Endothelial cell (in vitro differentiated cells): ENCODE measurements around the gene TPSAB1. TPM values are rescaled to one million over a fixed set of nuclear protein-coding genes. Genes with fewer than 3 reads are reported as not detected.
"Not testable (repeated sequence)": the region's sequence is repeated elsewhere in the genome, so short reads cannot be mapped to it uniquely, and the experiment has no call there.

Experiments used
- DNase-seq: peaks from one replicate; pipeline ENCODE4 v3.0.0; 2021; ENCODE audit warnings: low spot score
- H3K27ac Mint-ChIP-seq: one replicate; pipeline ENCODE4 v1.8.0; 2021; ENCODE audit warnings: mixed read lengths, inconsistent platforms; ENCODE audit not compliant: unreplicated experiment
- H3K27me3 Mint-ChIP-seq: one replicate; pipeline ENCODE4 v1.8.0; 2021; ENCODE audit warnings: mild to moderate bottlenecking, moderate library complexity, mixed read lengths, inconsistent platforms; ENCODE audit not compliant: unreplicated experiment
- H3K36me3 Mint-ChIP-seq: one replicate; pipeline ENCODE4 v1.8.0; 2021; ENCODE audit warnings: mild to moderate bottlenecking, low read depth, mixed read lengths, inconsistent platforms; ENCODE audit not compliant: unreplicated experiment
- H3K4me1 Mint-ChIP-seq: one replicate; pipeline ENCODE4 v1.8.0; 2021; ENCODE audit warnings: mild to moderate bottlenecking, mixed read lengths, inconsistent platforms; ENCODE audit not compliant: unreplicated experiment
- H3K4me3 Mint-ChIP-seq: one replicate; pipeline ENCODE4 v1.8.0; 2021; ENCODE audit warnings: mild to moderate bottlenecking, mixed read lengths, inconsistent platforms; ENCODE audit not compliant: unreplicated experiment
- H3K9me3 Mint-ChIP-seq: one replicate; pipeline ENCODE4 v1.8.0; 2021; ENCODE audit warnings: mixed read lengths, inconsistent platforms; ENCODE audit not compliant: unreplicated experiment
- CTCF ChIP-seq: fragments of 200-600 bp; sonication (generic); IDR thresholded peaks from one replicate; pipeline ENCODE4 v1.5.0; 2021; ENCODE audit warnings: antibody characterized with exemption; ENCODE audit not compliant: unreplicated experiment
- total RNA-seq: library from RNA; stranded (reverse); fragmentation: NEBNext Ultra II Directional; extraction: Animal tissue kit (Norgen Biotek cat#: 25700); gene quantifications from one replicate; pipeline ENCODE4 v1.2.1, GENCODE V29; 2021; ENCODE audit not compliant: unreplicated experiment

Gene TPSAB1
- total RNA-seq, 1 donor from 2014 or later, result not detected

DNA sequence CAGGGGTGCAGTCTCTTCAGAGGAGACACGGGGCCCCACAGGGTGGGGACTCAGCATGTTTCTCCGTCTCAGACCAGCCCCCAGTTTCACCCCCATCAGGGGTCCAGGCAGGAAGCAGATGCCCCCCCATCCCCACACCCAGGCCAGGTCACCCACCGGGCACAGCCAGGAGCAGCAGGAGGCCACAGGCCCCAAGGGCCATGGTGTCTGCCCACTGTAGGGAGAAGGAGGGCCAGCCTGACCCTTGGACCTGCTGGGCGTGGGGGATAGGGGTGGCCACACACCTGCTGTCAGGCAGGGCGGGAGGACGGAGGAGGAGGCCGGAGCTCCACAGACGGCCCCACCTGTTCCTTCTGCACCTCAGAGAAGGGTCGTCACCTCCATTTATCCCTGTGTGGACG lies 15.5 kb upstream of the TPSAB1 start, which contains the start of gene TPSG1:
TPSG1 (minus strand) TSS at position 218 of the 401 bp plus-strand sequence; CDS start at position 202, 16 bp downstream.
- no peak for TF ChIP-seq CTCF
- Mint-ChIP-seq H3K4me1 (no peaks in the 10 kb centered on the region), H3K27ac (no peak within 1 kb of the TSS), H3K9me3 (no peaks in the 10 kb centered on the region), H3K36me3 (no peaks in the 10 kb centered on the region), H3K27me3 (peaks cover 7% of the 10 kb centered on the region), H3K4me3 (no peak within 1 kb of the TSS)
- no peak for DNase-seq

DNA sequence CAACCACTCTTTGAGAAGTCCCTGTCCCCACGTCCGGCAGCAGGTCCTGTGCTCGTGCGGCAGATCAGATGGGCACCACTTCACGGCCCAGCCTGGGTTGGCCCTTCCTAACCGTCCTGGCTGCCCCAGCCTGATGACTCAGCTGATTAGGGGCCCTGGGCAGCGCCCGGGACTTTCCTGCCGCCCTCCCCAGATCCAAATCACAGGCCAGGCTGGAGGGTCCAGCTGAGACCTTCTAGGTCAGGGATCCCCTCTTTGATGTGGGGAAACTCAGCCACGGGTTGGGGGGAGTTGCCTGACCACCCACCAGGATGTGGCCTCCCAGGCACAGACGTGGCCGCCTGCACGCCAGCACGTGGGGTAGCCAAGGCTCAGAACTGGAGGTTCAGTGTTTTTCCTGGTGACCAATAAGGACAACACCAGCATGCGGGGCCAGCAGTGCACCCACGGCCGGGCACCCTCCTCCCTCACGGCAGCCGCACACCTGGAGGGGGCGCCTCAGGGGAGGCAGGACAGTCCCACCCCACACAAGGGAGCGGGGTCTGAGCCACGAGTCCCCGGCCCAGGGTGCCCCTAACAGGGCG lies 14.7 kb upstream of the TPSAB1 start:
- H3K36me3 Mint-ChIP-seq, DNase-seq, H3K27ac Mint-ChIP-seq, H3K4me3 Mint-ChIP-seq, H3K27me3 Mint-ChIP-seq, H3K4me1 Mint-ChIP-seq, H3K9me3 Mint-ChIP-seq: not testable (repeated sequence)

GRCh38 chr16:1226692-1227091 lies 13.8 kb upstream of the TPSAB1 start:
- H3K9me3 Mint-ChIP-seq, H3K27ac Mint-ChIP-seq, H3K4me1 Mint-ChIP-seq: not testable (repeated sequence)

GRCh38 chr16:1228227-1228626 lies 12.3 kb upstream of the TPSAB1 start:
- H3K9me3 Mint-ChIP-seq, H3K36me3 Mint-ChIP-seq, DNase-seq, H3K27ac Mint-ChIP-seq, H3K27me3 Mint-ChIP-seq, H3K4me3 Mint-ChIP-seq, H3K4me1 Mint-ChIP-seq: not testable (repeated sequence)

More at GRCh38 chr16:1226692-1227091, 13.8 kb upstream of the TPSAB1 start:
- H3K27me3 Mint-ChIP-seq, DNase-seq, H3K4me3 Mint-ChIP-seq, H3K36me3 Mint-ChIP-seq: not testable (repeated sequence)

DNA sequence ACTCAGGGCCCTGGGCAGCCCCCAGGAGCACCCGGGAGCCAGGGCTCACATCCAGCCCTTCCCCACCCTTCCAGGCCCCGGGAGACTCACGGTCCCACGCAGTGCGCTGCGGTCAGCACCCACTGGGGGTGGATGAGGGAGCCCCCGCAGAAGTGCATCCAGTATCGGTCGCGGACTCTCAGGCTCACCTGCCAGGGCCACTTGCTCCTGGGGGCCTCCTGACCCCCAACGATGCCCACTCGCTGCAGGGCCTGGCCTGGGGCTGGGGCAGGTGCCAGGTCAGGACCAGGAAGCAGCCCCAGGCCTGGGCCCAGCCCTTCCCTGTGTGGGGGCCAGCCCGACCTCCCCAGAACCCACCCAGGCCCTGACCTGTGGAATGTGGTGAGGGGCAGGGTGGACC lies 11.0 kb upstream of the TPSAB1 start:
- not testable (repeated sequence) for DNase-seq, H3K9me3 Mint-ChIP-seq, H3K27ac Mint-ChIP-seq, H3K4me1 Mint-ChIP-seq, H3K4me3 Mint-ChIP-seq, H3K36me3 Mint-ChIP-seq, H3K27me3 Mint-ChIP-seq

DNA sequence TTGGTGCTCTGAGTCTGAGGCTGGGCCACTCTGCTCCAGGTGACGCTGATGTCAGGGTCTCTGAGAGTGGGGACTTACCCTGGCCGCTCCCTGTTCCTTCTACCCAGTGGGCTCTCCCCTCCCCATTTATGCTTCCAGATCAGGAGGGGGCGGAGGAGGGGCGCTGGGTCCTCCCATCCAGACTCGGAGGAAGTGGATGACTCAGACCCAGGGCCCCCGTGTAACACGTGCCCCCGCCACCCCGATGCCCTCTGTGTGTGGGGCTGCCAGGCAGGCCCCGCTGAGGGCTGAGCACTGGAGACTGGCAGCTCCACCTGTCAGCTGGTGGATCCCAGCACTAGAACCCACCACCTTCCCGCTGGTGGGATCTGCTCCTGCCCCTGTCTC lies 10.4 kb upstream of the TPSAB1 start, which contains the start of gene TPSB2:
TPSB2 (minus strand) TSS at position 101 of the 387 bp plus-strand sequence. CDS start 233 bp downstream, outside the sequence.
- not testable (repeated sequence) for H3K9me3 Mint-ChIP-seq, H3K27me3 Mint-ChIP-seq, H3K27ac Mint-ChIP-seq, H3K36me3 Mint-ChIP-seq, H3K4me1 Mint-ChIP-seq, H3K4me3 Mint-ChIP-seq, DNase-seq

GRCh38 chr16:1230471-1231212 lies 9.9 kb upstream of the TPSAB1 start:
- not testable (repeated sequence) for H3K4me1 Mint-ChIP-seq, H3K9me3 Mint-ChIP-seq, H3K27ac Mint-ChIP-seq, H3K4me3 Mint-ChIP-seq, H3K27me3 Mint-ChIP-seq, DNase-seq, H3K36me3 Mint-ChIP-seq

DNA sequence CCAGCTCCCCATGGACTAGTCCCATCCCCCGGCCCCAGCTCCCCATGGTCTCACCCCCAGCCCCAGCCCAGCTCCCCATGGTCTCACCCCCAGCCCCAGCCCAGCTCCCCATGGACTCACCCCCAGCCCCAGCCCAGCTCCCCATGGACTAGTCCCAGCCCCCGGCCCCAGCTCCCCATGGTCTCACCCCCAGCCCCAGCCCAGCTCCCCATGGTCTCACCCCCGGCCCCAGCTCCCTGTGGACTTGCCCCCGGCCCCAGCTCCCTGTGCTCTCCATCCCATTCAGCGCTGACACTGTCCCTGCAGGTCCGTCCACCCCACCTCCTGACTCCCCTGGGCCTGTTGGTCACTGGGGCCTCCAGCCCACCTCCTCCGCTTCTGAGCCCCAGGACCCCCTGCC lies 9.2 kb upstream of the TPSAB1 start:
- H3K27ac Mint-ChIP-seq, H3K4me3 Mint-ChIP-seq, H3K4me1 Mint-ChIP-seq, H3K36me3 Mint-ChIP-seq, H3K27me3 Mint-ChIP-seq, DNase-seq, H3K9me3 Mint-ChIP-seq: not testable (repeated sequence)

GRCh38 chr16:1232049-1232748 lies 8.3 kb upstream of the TPSAB1 start:
- H3K27me3 Mint-ChIP-seq, H3K9me3 Mint-ChIP-seq, H3K4me3 Mint-ChIP-seq, H3K27ac Mint-ChIP-seq, DNase-seq, H3K4me1 Mint-ChIP-seq, H3K36me3 Mint-ChIP-seq: not testable (repeated sequence)

GRCh38 chr16:1236659-1237058 lies 3.8 kb upstream of the TPSAB1 start:
- H3K27ac Mint-ChIP-seq, DNase-seq, H3K4me3 Mint-ChIP-seq, H3K36me3 Mint-ChIP-seq, H3K4me1 Mint-ChIP-seq, H3K27me3 Mint-ChIP-seq, H3K9me3 Mint-ChIP-seq: not testable (repeated sequence)
